K562 (cell line): ENCODE results near the gene DLX4. TPM values are rescaled to one million over a fixed set of nuclear protein-coding genes. Genes with fewer than 3 reads are reported as not detected.

Source experiments
- ATAC-seq: fragments of 200-7000 bp; cut with Tn5 transposase; 3 replicates; pipeline ENCODE4 v1.9.1; 2020; ENCODE audit warnings: moderate library complexity
- BruUV-seq: library from RNA; stranded (reverse); fragments of 400-500 nt; replicated peaks from 2 replicates; lab custom pipeline; 2021; lab: Mats Ljungman, UMichigan
- CTCF ChIA-PET: fragments of 300-600 bp; formaldehyde crosslinking; extraction: SDS; loops from one replicate; lab custom pipeline; 2021; ENCODE audit warnings: low intra/inter-chr PET ratio; lab: Yijun Ruan, JAX
- POLR2A ChIA-PET: fragments of 300-600, 350-650 bp; sonication (Branson Sonifier 250); formaldehyde crosslinking; extraction: SDS; loops from one replicate; lab custom pipeline; 2021; ENCODE audit warnings: antibody characterized with exemption, inconsistent platforms; lab: Yijun Ruan, JAX
- DNase-seq, 4 experiments: peaks; one replicate each; pipeline versions ENCODE4 v3.0.0 to v3.0.0-alpha.2; 2011 to 2018; ENCODE audit warnings: low spot score in 3 of 4, mixed read lengths in 3 of 4; ENCODE audit errors: extremely low read depth in 1 of 4
- FAIRE-seq: peaks from 2 replicates; lab custom pipeline; 2011; peaks lifted over from hg19 to GRCh38; lab: Jason Lieb, UNC
- H2AFZ ChIP-seq: 2 replicates; pipeline ENCODE4 v1.6.0; 2011; ENCODE audit warnings: low read depth, low read length, control low read depth, inconsistent platforms
- H3K27ac ChIP-seq: fragments of 200-600 bp; 3 replicates; pipeline ENCODE4 v1.8.0; 2011; ENCODE audit warnings: low read depth, mild to moderate bottlenecking, control low read depth, inconsistent platforms, low read length, moderate library complexity, mixed read lengths; ENCODE audit errors: extremely low read depth
- H3K27me3 ChIP-seq, 2 experiments: fragments of 300-600 bp in 1 of 2; 2 replicates in 1 of 2; 3 replicates in 1 of 2; pipeline versions ENCODE4 v1.6.0 to v1.8.0; 2011; ENCODE audit warnings: inconsistent platforms in 2 of 2, low read length in 2 of 2, mild to moderate bottlenecking in 1 of 2, mixed read lengths in 1 of 2, moderate library complexity in 1 of 2; ENCODE audit not compliant: control insufficient read depth in 2 of 2, insufficient read depth in 2 of 2
- H3K36me3 ChIP-seq: fragments of 300-600 bp; 3 replicates; pipeline ENCODE4 v1.8.0; 2011; ENCODE audit warnings: mild to moderate bottlenecking, low read length, inconsistent platforms; ENCODE audit not compliant: control insufficient read depth, insufficient read depth
- H3K4me1 ChIP-seq, 2 experiments: fragments of 200-600 bp in 1 of 2; replicated peaks in 1 of 2; 2 replicates in 1 of 2; 3 replicates in 1 of 2; pipeline versions ENCODE4 v1.5.1 to v1.8.0; 2011; ENCODE audit warnings: inconsistent platforms in 2 of 2, low read length in 2 of 2, mild to moderate bottlenecking in 1 of 2, mixed read lengths in 1 of 2, moderate library complexity in 1 of 2; ENCODE audit not compliant: control insufficient read depth in 2 of 2, insufficient read depth in 2 of 2
- H3K4me2 ChIP-seq: 2 replicates; pipeline ENCODE4 v1.6.1; 2011; ENCODE audit warnings: low read length, control low read depth, inconsistent platforms, mixed read lengths; ENCODE audit not compliant: insufficient read depth
- H3K4me3 ChIP-seq: fragments of 200-600 bp; sonication (generic), shearing (Covaris generic); 2 replicates; pipeline ENCODE4 v1.5.1; 2016; ENCODE audit warnings: control low read depth, inconsistent platforms
- H3K79me2 ChIP-seq: fragments of 200-600 bp; 3 replicates; pipeline ENCODE4 v1.8.0; 2011; ENCODE audit warnings: low read length, inconsistent platforms; ENCODE audit not compliant: control insufficient read depth, insufficient read depth
- H3K9ac ChIP-seq, 2 experiments: 2 replicates each; pipeline versions ENCODE4 v1.6.0 to v1.6.1; 2011; ENCODE audit warnings: low read depth in 2 of 2, low read length in 2 of 2, control low read depth in 1 of 2, inconsistent platforms in 1 of 2, mild to moderate bottlenecking in 1 of 2, mixed read lengths in 1 of 2; ENCODE audit not compliant: insufficient read depth in 1 of 2
- H3K9me1 ChIP-seq: one replicate; pipeline ENCODE4 v1.6.0; 2011; ENCODE audit warnings: inconsistent platforms, mild to moderate bottlenecking, low read length, moderate library complexity; ENCODE audit not compliant: control insufficient read depth, insufficient read depth
- H3K9me3 ChIP-seq: replicated peaks from 2 replicates; pipeline ENCODE4 v1.5.1; 2011; ENCODE audit warnings: low read depth, low read length, inconsistent platforms; ENCODE audit not compliant: control insufficient read depth, insufficient read depth
- H4K20me1 ChIP-seq: replicated peaks from 2 replicates; pipeline ENCODE4 v1.6.1; 2011; ENCODE audit warnings: low read length, inconsistent platforms, mixed read lengths; ENCODE audit not compliant: control insufficient read depth, insufficient read depth
- BRF1 ChIP-seq: IDR thresholded peaks from 3 replicates; pipeline ENCODE4 v1.6.1; 2011; ENCODE audit warnings: borderline replicate concordance, mild to moderate bottlenecking; ENCODE audit not compliant: insufficient read length; ENCODE audit errors: extremely low read depth
- CBFB ChIP-seq: sonication (generic); formaldehyde crosslinking; IDR thresholded peaks from 2 replicates; pipeline ENCODE4 v1.4.0; 2020; ENCODE audit warnings: mild to moderate bottlenecking, missing genetic modification reagents
- PHF20 ChIP-seq: fragments of 450-650 bp; IDR thresholded peaks from 2 replicates; pipeline ENCODE4 v1.6.1; 2018; ENCODE audit not compliant: partially characterized antibody
- PHTF2 ChIP-seq: fragments of 250-450 bp; sonication (Bioruptor Pico); IDR thresholded peaks from 2 replicates; pipeline ENCODE4 v1.5.0; 2021; ENCODE audit warnings: mild to moderate bottlenecking
- SMAD3 ChIP-seq: fragments of 450-650 bp; formaldehyde crosslinking; conservative IDR thresholded peaks from 2 replicates; pipeline ENCODE4 v1.4.0; 2020; ENCODE audit warnings: mild to moderate bottlenecking
- SOX6 ChIP-seq: fragments of 450-650 bp; IDR thresholded peaks from 2 replicates; pipeline ENCODE4 v1.6.1; 2014; ENCODE audit warnings: mild to moderate bottlenecking
- TAF7 ChIP-seq: fragments of 450-650 bp; IDR thresholded peaks from 2 replicates; pipeline ENCODE4 v1.6.1; 2016; ENCODE audit warnings: missing genetic modification characterization, missing compliant biosample characterization
- TARDBP ChIP-seq: fragments of 450-650 bp; IDR thresholded peaks from 2 replicates; pipeline ENCODE4 v1.6.1; 2016
- ZFX ChIP-seq: sonication (generic); formaldehyde crosslinking; IDR thresholded peaks from 2 replicates; pipeline ENCODE4 v1.8.0; 2022; ENCODE audit warnings: mild to moderate bottlenecking, missing genetic modification reagents, moderate library complexity
- ZNF398 ChIP-seq: fragments of 250-450 bp; sonication (Bioruptor Pico); IDR thresholded peaks from 2 replicates; pipeline ENCODE4 v1.8.0; 2021; ENCODE audit warnings: moderate library complexity, mild to moderate bottlenecking, inconsistent platforms
- ZNF512 ChIP-seq: IDR thresholded peaks from 2 replicates; pipeline ENCODE4 v1.6.1; 2016; ENCODE audit warnings: missing genetic modification characterization, missing compliant biosample characterization
- ZNF785 ChIP-seq: fragments of 250-450 bp; sonication (Bioruptor Pico); IDR thresholded peaks from 2 replicates; pipeline ENCODE4 v1.4.0; 2020; ENCODE audit warnings: mild to moderate bottlenecking
- ZZZ3 ChIP-seq: fragments of 450-650 bp; IDR thresholded peaks from 2 replicates; pipeline ENCODE4 v1.6.1; 2016; ENCODE audit warnings: antibody characterized with exemption, mild to moderate bottlenecking, moderate library complexity
- WGBS: fragments of 100-300 bp; shearing (Covaris generic); methylation state at CpG from one replicate; pipeline ENCODE4 v1.1.6; 2016; ENCODE audit warnings: low coverage, mixed read lengths; ENCODE audit not compliant: insufficient coverage; ENCODE audit errors: missing lambda C conversion rate; 5-methylcytosine and 5-hydroxymethylcytosine counted together
- in situ Hi-C: fragments of 300-500 bp; cut with MboI; formaldehyde crosslinking; loops from 4 replicates; pipeline ENCODE4 v1.15.0; 2018; ENCODE audit warnings: inconsistent platforms, mixed read lengths
- intact Hi-C: fragments of 100-400 bp; cut with micrococcal nuclease; formaldehyde crosslinking; loops from 2 replicates; pipeline ENCODE4 v1.14.2; 2022
- polyA plus RNA-seq, 8 experiments: library from polyadenylated mRNA; depleted of rRNA in 4 of 8; stranded (reverse) in 5 of 8; unstranded in 3 of 8; fragments of >200 nt; fragmentation: Nextera tagmentation in 2 of 8; fragmentation: Illumina TruSeq in 1 of 8; extraction: Ambion mirVana in 2 of 8; extraction: Trizol in 1 of 8; gene quantifications; 2 replicates each; pipeline versions ENCODE4 v1.2.1 to v1.2.3, GENCODE V29; 2011 to 2014; ENCODE audit warnings: inconsistent platforms in 1 of 8, missing spikeins in 1 of 8
- total RNA-seq, 7 experiments: library from RNA; depleted of rRNA in 6 of 7; stranded (reverse); fragments of >200 nt in 6 of 7; fragmentation: Illumina TruSeq in 2 of 7; extraction: Trizol in 2 of 7; gene quantifications; 2 replicates each; pipeline versions ENCODE4 v1.2.1 to v1.2.3, GENCODE V29; 2011 to 2021; ENCODE audit warnings: low replicate concordance in 1 of 7

Gene DLX4
- total and polyA plus RNA-seq, 9 of the 15 experiments (the other 6 are each of a cell fraction or from before 2014, with no cell fraction given): 0.15 to 2.2 (median 0.58) TPM

GRCh38 chr17:49970498-49970897, 1.5 kb downstream of the DLX4 start:
- ATAC-seq (no peak), DNase-seq (no peak), FAIRE-seq (no peak)
- 34% methylated on average over 3 of the region's 3 CpGs for WGBS
- Histone ChIP-seq H3K36me3 (no peaks in the 10 kb centered on the region), H3K27ac (no peak overlapping the region), H2AFZ (no peak overlapping the region), H4K20me1 (peaks cover 4% of the 10 kb centered on the region; the same call in 1 of the 2 replicates), H3K9me3 (no peaks in the 10 kb centered on the region), H3K4me3 (no peak overlapping the region), H3K4me1 (peaks cover 0 to 37% of the 10 kb centered on the region in 2 experiments; a peak in 3 of 5 replicates), H3K9ac (peak overlapping the region in 1 of 2 experiments; percentile 2; a peak in 1 of 4 replicates), H3K4me2 (no peak overlapping the region), H3K9me1 (peaks cover 2% of the 10 kb centered on the region), H3K79me2 (no peaks in the 10 kb centered on the region), H3K27me3 (peaks cover 39 to 83% of the 10 kb centered on the region in 2 experiments)
- CTCF ChIA-PET: no interaction called here
- BruUV-seq: no TSS peak
- intact Hi-C loops (no loop called here), in situ Hi-C loops (no loop called here)
- TF ChIP-seq BRF1 (no peak), ZFX (no peak), PHTF2 (CRISPR knock-in tag) (no peak), PHF20 (no peak), CBFB (CRISPR knock-in tag) (no peak), TARDBP (no peak), ZZZ3 (no peak), ZNF512 (tag) (no peak), ZNF785 (CRISPR knock-in tag) (no peak), TAF7 (no peak), SMAD3 (CRISPR knock-in tag) (no peak), ZNF398 (no peak), SOX6 (no peak)
- POLR2A ChIA-PET: interaction anchor here (1.0 kb wide), 1 partner anchor 9 kb away, joined by 4 read pairs; no protein-coding TSS in a partner anchor
